A549 (cell line): ENCODE measurements around the gene DNAJB12.

Experiments
- BCL3 ChIP-seq: fragments of >200 bp; sonication (Bioruptor Twin); formaldehyde crosslinking; IDR thresholded peaks from 3 replicates; pipeline ENCODE4 v1.6.1; 2016
- BHLHE40 ChIP-seq: IDR thresholded peaks from 2 replicates; pipeline ENCODE4 v1.6.1; 2012; ENCODE audit warnings: low read depth, low read length, inconsistent platforms
- CBX8 ChIP-seq: fragments of 200-600 bp; sonication (generic); IDR thresholded peaks from 2 replicates; pipeline ENCODE4 v1.6.1; 2016
- CEBPB ChIP-seq, 2 experiments: fragments of >200 bp in 1 of 2; sonication (Bioruptor Twin) in 1 of 2; formaldehyde crosslinking in 1 of 2; IDR thresholded peaks; 2 replicates each; pipeline ENCODE4 v1.6.1; 2012 to 2016
- CHD2 ChIP-seq: fragments of 150-350 bp; IDR thresholded peaks from 2 replicates; pipeline ENCODE4 v1.6.1; 2014; ENCODE audit warnings: low read length; ENCODE audit not compliant: partially characterized antibody
- CTCF ChIP-seq: fragments of >200 bp; sonication (Bioruptor Twin); formaldehyde crosslinking; IDR thresholded peaks from 3 replicates; pipeline ENCODE4 v1.5.1; 2016
- E2F6 ChIP-seq: IDR thresholded peaks from 2 replicates; pipeline ENCODE4 v1.6.1; 2012; ENCODE audit warnings: low read depth, borderline replicate concordance
- HOXB13 ChIP-seq: fragments of 250-450 bp; sonication (Bioruptor Pico); IDR thresholded peaks from 2 replicates; pipeline ENCODE4 v1.5.0; 2020; ENCODE audit warnings: low read depth, mild to moderate bottlenecking, moderate library complexity
- MYC ChIP-seq: IDR thresholded peaks from 2 replicates; pipeline ENCODE4 v1.6.1; 2012; ENCODE audit warnings: mild to moderate bottlenecking, inconsistent platforms, low read length, improper control_type of control experiment, borderline replicate concordance
- PBX3 ChIP-seq: IDR thresholded peaks from 2 replicates; pipeline ENCODE4 v1.6.1; 2012
- POLR2A ChIP-seq: IDR thresholded peaks from 2 replicates; pipeline ENCODE4 v1.6.1; 2012; ENCODE audit warnings: mild to moderate bottlenecking, low read length
- REST ChIP-seq: fragments of 200-600 bp; sonication (generic); IDR thresholded peaks from 2 replicates; pipeline ENCODE4 v1.6.1; 2016; ENCODE audit warnings: antibody characterized with exemption, mild to moderate bottlenecking, moderate library complexity
- RFX5 ChIP-seq: fragments of 450-650 bp; IDR thresholded peaks from 2 replicates; pipeline ENCODE4 v1.7.1; 2014; ENCODE audit warnings: antibody characterized with exemption, mild to moderate bottlenecking, moderate library complexity
- SREBF2 ChIP-seq: fragments of 450-650 bp; IDR thresholded peaks from 2 replicates; pipeline ENCODE4 v1.6.1; 2014; ENCODE audit warnings: mild to moderate bottlenecking, moderate library complexity

GRCh38 chr10:72392571-72392970, 37.9 kb upstream of the DNAJB12 start:
- TF ChIP-seq HOXB13 (CRISPR knock-in tag) (no peak), REST (no peak), E2F6 (no peak), POLR2A (no peak), CEBPB (IDR thresholded peaks at IDR 0.05) (no peak), CBX8 (no peak), CTCF (no peak), BHLHE40 (no peak), BCL3 (no peak), PBX3 (no peak), SREBF2 (no peak), RFX5 (no peak), CHD2 (no peak), MYC (no peak)
